ENCODE measurements around the gene EMILIN1.

The EMILIN1 gene

DNA sequence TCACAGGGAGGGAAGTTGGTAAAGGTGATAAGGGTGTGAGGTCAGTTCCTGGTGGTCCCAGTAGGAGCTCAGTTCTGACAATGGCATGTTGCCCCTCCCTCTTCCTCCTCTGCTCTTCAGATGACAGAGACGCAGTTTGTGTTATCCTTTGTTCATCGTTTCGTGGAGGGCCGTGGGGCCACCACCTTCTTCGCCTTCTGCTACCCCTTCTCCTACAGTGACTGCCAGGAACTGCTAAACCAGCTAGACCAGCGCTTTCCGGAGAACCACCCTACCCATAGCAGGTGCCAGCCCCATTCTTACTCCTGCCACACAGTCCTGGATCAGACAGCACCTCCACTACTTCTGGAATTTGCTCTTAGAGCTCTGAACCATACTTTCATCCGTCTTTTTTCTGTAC is 24.6 kb upstream of the EMILIN1 start:
- no peak for DNase-seq (ENCODE audit: low spot score)
- in situ Hi-C loops (cut with MboI; ENCODE audit: low pct_unique_long_range_greater_than_20kb, low sequenced_read_pairs, unreplicated experiment), result no loop called here
- TF ChIP-seq, protein P1, sequence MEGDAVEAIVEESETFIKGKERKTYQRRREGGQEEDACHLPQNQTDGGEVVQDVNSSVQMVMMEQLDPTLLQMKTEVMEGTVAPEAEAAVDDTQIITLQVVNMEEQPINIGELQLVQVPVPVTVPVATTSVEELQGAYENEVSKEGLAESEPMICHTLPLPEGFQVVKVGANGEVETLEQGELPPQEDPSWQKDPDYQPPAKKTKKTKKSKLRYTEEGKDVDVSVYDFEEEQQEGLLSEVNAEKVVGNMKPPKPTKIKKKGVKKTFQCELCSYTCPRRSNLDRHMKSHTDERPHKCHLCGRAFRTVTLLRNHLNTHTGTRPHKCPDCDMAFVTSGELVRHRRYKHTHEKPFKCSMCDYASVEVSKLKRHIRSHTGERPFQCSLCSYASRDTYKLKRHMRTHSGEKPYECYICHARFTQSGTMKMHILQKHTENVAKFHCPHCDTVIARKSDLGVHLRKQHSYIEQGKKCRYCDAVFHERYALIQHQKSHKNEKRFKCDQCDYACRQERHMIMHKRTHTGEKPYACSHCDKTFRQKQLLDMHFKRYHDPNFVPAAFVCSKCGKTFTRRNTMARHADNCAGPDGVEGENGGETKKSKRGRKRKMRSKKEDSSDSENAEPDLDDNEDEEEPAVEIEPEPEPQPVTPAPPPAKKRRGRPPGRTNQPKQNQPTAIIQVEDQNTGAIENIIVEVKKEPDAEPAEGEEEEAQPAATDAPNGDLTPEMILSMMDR (IDR thresholded peaks at IDR 0.05; ENCODE audit: extremely low read depth, insufficient read depth, missing control alignments), result no peak

DNA sequence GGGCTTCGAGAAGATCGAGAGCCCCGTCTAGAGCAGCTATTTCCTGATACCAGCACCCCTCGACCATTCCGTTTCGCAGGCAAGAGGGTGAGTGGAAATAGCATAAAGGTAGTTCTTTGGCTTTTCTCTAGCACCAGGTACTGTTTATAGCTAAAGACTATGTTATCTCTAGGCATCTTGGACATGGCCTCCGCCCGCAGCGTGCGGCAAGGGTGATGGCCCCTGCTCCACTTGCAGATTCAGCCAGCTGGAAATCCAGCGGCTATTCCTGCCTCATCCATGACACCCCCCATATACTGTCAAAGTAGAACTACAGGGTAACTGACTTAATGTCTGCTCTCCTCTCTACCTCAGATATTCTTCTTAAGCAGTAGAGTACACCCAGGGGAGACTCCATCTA is 23.7 kb upstream of the EMILIN1 start:
- TF ChIP-seq, protein P1 (IDR thresholded peaks at IDR 0.05; ENCODE audit: extremely low read depth, insufficient read depth, missing control alignments), result no peak
- DNase-seq (ENCODE audit: low spot score), result no peak
- in situ Hi-C loops (cut with MboI; ENCODE audit: low pct_unique_long_range_greater_than_20kb, low sequenced_read_pairs, unreplicated experiment), result no loop called here

DNA sequence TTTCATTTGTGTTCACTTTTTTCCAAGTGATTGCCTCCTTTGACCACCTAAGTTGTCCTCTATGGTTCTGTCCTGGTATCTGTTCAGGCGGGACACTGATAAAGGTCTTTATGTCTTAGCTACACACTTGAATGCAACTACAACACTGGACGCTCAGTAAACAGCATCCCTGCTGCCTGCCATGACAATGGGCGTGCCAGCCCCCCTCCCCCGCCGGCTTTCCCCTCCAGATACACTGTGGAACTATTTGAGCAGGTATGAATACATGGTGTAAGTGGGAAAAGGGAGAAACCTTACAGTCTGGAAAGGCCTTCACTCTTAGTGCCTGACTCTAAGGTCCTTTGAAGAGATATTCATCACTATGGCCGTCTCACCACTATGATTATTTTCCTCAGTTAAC is 21.2 kb upstream of the EMILIN1 start:
- DNase-seq (ENCODE audit: low spot score), result no peak
- TF ChIP-seq, protein P1 (IDR thresholded peaks at IDR 0.05; ENCODE audit: extremely low read depth, insufficient read depth, missing control alignments), result no peak
- in situ Hi-C loops (cut with MboI; ENCODE audit: low pct_unique_long_range_greater_than_20kb, low sequenced_read_pairs, unreplicated experiment), result no loop called here

DNA sequence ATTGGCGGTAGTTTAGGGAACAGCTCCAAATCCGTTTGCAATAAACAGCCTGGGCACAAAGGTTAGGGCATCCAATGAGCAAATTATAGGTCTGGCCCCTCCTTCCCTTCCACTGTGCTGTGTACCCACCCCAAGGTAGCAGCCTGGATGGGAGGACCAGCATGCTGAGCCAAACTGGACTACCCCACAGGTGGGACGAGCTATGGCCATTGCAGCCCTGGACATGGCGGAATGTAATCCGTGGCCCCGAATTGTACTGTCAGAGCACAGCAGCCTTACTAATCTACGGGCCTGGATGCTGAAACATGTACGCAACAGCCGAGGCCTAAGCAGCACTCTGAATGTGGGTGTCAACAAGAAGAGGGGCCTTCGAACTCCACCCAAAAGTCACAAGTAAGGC is 20.2 kb upstream of the EMILIN1 start:
- in situ Hi-C loops (cut with MboI; ENCODE audit: low pct_unique_long_range_greater_than_20kb, low sequenced_read_pairs, unreplicated experiment), result no loop called here
- DNase-seq (ENCODE audit: low spot score), result no peak
- TF ChIP-seq, protein P1 (IDR thresholded peaks at IDR 0.05; ENCODE audit: extremely low read depth, insufficient read depth, missing control alignments), result no peak

DNA sequence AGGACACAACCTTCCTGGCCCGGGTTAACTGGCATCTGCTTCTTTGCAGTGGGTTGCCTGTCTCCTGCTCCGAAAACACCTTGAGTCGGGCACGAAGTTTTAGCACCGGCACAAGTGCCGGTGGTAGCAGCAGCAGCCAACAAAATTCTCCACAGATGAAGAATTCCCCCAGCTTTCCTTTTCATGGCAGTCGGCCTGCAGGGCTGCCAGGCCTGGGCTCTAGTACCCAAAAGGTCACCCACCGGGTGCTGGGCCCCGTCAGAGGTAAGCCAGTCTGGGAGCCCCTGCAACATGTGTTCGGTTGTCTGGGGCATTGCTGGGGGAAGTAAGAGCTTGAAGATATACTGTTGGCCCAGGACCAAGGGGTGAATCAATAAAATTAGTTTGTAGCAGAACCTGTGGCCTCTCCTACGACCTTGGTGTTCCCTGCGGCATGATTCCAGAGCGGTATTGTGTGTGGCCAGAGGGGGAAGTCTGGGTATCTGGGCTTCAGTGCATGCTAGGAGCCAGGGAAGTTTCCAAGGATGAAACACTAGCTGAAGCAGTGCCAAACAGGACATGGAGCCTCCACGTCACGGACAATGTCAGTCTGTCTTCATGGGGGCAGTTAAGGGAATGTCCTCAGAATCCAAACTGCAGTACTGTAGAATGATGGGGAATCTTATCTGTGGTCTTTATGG is 19.1 kb upstream of the EMILIN1 start:
- TF ChIP-seq, protein P1 (IDR thresholded peaks at IDR 0.05; ENCODE audit: extremely low read depth, insufficient read depth, missing control alignments), result no peak
- DNase-seq (ENCODE audit: low spot score), result no peak
- in situ Hi-C loops (cut with MboI; ENCODE audit: low pct_unique_long_range_greater_than_20kb, low sequenced_read_pairs, unreplicated experiment), result no loop called here

DNA sequence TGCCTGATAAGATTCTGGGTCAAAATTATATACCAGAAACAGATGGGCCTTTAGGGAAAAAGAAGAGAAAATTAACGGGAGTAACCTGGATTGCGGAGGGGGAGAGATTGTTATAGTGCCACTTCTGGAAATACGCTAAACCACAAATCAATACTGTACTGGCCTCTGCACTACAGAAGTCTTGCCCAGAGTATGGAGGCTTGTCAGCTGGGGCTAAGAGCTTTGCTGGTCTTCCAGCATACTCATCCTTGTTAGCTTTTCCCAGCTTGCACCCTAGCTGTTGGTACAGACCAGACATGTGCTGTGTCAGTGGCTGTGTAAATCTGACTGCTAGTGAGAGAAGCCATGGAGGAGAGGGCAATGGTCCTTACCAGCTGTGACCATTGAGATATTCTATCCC is 18.1 kb upstream of the EMILIN1 start:
- TF ChIP-seq, protein P1 (IDR thresholded peaks at IDR 0.05; ENCODE audit: extremely low read depth, insufficient read depth, missing control alignments), result no peak
- in situ Hi-C loops (cut with MboI; ENCODE audit: low pct_unique_long_range_greater_than_20kb, low sequenced_read_pairs, unreplicated experiment), result no loop called here
- no peak for DNase-seq (ENCODE audit: low spot score)
